Measurements from ENCODE around the gene CTTN. TPM values are rescaled to one million over a fixed set of nuclear protein-coding genes. Genes with fewer than 3 reads are reported as not detected.

The CTTN gene
- total and polyA plus RNA-seq, 9 of the 15 experiments (the other 6 are each of a cell fraction or from before 2014, with no cell fraction given) = 9.9 to 158 (median 99.7) TPM

DNA sequence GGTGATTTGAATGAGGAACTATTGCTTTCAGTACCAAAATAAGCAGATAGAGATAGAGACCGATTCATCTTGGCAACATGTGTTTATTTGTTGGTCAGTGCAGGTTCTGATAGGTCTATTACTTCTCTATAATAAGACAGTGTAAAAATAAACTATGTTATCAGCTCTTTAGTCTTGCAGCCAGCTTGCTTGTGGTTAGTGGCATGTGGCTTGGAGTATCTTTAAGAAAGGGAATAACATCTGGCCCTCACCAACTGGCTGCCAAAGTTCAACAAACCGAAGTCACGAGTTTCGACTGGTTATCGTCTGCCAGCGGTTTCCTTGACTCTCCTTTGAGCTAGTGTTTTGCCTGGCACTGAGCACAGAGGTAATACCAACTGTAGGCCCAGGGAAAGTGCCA lies 71.8 kb downstream of the CTTN start:
- no peaks in the 10 kb centered on the region for H3K9me3 ChIP-seq (replicated peaks; ENCODE audit: control insufficient read depth, insufficient read depth, low read depth, low read length)
- H3K4me2 ChIP-seq (ENCODE audit: insufficient read depth, low read length) = no peak overlapping the region; the same call in 1 of the 2 replicates
- BruUV-seq (replicated peaks) = no TSS peak
- TF ChIP-seq CBFA2T2 (conservative IDR thresholded peaks at IDR 0.05) = peak; percentile 74
- no peak for TF ChIP-seq NFE2L1 (tag; IDR thresholded peaks at IDR 0.05; ENCODE audit: borderline replicate concordance, low read depth)
- TF ChIP-seq STAT5A (IDR thresholded peaks at IDR 0.05; ENCODE audit: borderline replicate concordance, low read length) = peak; percentile 41; the same call in 1 of the 2 replicates
- TF ChIP-seq NFIC (IDR thresholded peaks at IDR 0.05) = peak; percentile 42
- no peak for TF ChIP-seq HNRNPH1 (optimal IDR thresholded peaks at IDR 0.05; ENCODE audit: low read depth, low read length)
- no peak for TF ChIP-seq MAFK (IDR thresholded peaks at IDR 0.05; ENCODE audit: low read length)
- TF ChIP-seq HCFC1 (IDR thresholded peaks at IDR 0.05; ENCODE audit: low read depth, low read length) = no peak
- peak; percentile 74; the same call in 1 of the 2 replicates for TF ChIP-seq ZNF589 (CRISPR knock-in tag; IDR thresholded peaks at IDR 0.05; ENCODE audit: low read depth)
- no peak for TF ChIP-seq SMARCA4 (IDR thresholded peaks at IDR 0.05)
- no peak for TF ChIP-seq CEBPB (tag; IDR thresholded peaks at IDR 0.05)
- peak; percentile 58; the same call in 1 of the 2 replicates for TF ChIP-seq ADNP (tag; IDR thresholded peaks at IDR 0.05)
- peak; percentile 71 for TF ChIP-seq BHLHE40 (IDR thresholded peaks at IDR 0.05; ENCODE audit: low read length)
- TF ChIP-seq, protein P1, sequence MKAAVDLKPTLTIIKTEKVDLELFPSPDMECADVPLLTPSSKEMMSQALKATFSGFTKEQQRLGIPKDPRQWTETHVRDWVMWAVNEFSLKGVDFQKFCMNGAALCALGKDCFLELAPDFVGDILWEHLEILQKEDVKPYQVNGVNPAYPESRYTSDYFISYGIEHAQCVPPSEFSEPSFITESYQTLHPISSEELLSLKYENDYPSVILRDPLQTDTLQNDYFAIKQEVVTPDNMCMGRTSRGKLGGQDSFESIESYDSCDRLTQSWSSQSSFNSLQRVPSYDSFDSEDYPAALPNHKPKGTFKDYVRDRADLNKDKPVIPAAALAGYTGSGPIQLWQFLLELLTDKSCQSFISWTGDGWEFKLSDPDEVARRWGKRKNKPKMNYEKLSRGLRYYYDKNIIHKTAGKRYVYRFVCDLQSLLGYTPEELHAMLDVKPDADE (conservative IDR thresholded peaks at IDR 0.05; ENCODE audit: control insufficient read depth, low read depth, low read length) = no peak
- TF ChIP-seq TRIM24 (IDR thresholded peaks at IDR 0.05) = 0 out of 4 replicates have a peak, but pooled peaks of 1 of the 2 experiments have one; percentile 14
- no peak for TF ChIP-seq GATA2 (CRISPR knock-in tag; IDR thresholded peaks at IDR 0.05)
- no peak for TF ChIP-seq ZC3H11A (IDR thresholded peaks at IDR 0.05; ENCODE audit: low read depth, low read length)
- 0 out of 2 replicates have a peak, but pooled peaks have one; percentile 10 for TF ChIP-seq CREM (IDR thresholded peaks at IDR 0.05; ENCODE audit: low read depth)
- TF ChIP-seq ZNF740 (CRISPR knock-in tag; IDR thresholded peaks at IDR 0.05) = no peak
- no peak for TF ChIP-seq ZNF740 (tag; IDR thresholded peaks at IDR 0.05)
- TF ChIP-seq BRF1 (IDR thresholded peaks at IDR 0.05; ENCODE audit: borderline replicate concordance, extremely low read depth, insufficient read length) = no peak
- 0 out of 2 replicates have a peak, but pooled peaks have one; percentile 19 for TF ChIP-seq VEZF1 (CRISPR knock-in tag; IDR thresholded peaks at IDR 0.05)
- peak; percentile 64; the same call in 1 of the 2 replicates for TF ChIP-seq MTA2 (IDR thresholded peaks at IDR 0.05; ENCODE audit: low read depth)

More for the DNA sequence above, 71.8 kb downstream of the CTTN start:
- ChIA-PET CTCF (ENCODE audit: low intra/inter-chr PET ratio) (interaction anchor here (0.8 to 1.8 kb wide), 4 partner anchors 12 to 951 kb away, joined by 3 to 7 read pairs (median 4); no protein-coding TSS in a partner anchor), POLR2A (interaction anchor here (1.0 kb wide), 1 partner anchor 12 kb away, joined by 3 read pairs; no protein-coding TSS in a partner anchor)
- WGBS (ENCODE audit: insufficient coverage, low coverage, missing lambda C conversion rate) = 13% methylated on average over 6 of the region's 6 CpGs
- Histone ChIP-seq H3K9me1 (ENCODE audit: control insufficient read depth, insufficient read depth, low read length) (no peaks in the 10 kb centered on the region), H3K79me2 (ENCODE audit: control insufficient read depth, insufficient read depth, low read length) (no peaks in the 10 kb centered on the region), H3K27me3 (ENCODE audit: control insufficient read depth in 2 of 2, insufficient read depth in 2 of 2, low read length in 2 of 2) (peaks cover 7 to 36% of the 10 kb centered on the region in 2 experiments; a peak in 3 of 5 replicates), H4K20me1 (replicated peaks; ENCODE audit: control insufficient read depth, insufficient read depth, low read length) (peaks cover 4% of the 10 kb centered on the region; the same call in 1 of the 2 replicates), H3K9ac (ENCODE audit: insufficient read depth in 1 of 2, low read depth in 2 of 2, low read length in 2 of 2) (no peak overlapping the region), H3K4me3 (no peak overlapping the region), H3K27ac (ENCODE audit: extremely low read depth, low read depth, low read length) (no peak overlapping the region), H3K36me3 (ENCODE audit: control insufficient read depth, insufficient read depth, low read length) (no peaks in the 10 kb centered on the region), H2AFZ (ENCODE audit: low read depth, low read length) (peak overlapping the region; percentile 35; the same call in 1 of the 2 replicates), H3K4me1 (replicated peaks in 1 of 2; ENCODE audit: control insufficient read depth in 2 of 2, insufficient read depth in 2 of 2, low read length in 2 of 2) (peaks cover 0 to 3% of the 10 kb centered on the region in 2 experiments; a peak in 2 of 5 replicates)
- FAIRE-seq (peak; percentile 54), ATAC-seq (no peak), DNase-seq (ENCODE audit: extremely low read depth in 1 of 4, low spot score in 3 of 4) (peak in 3 of 4 experiments; percentile 17 to 43 (median 17))
- intact Hi-C loops (cut with micrococcal nuclease) (loop anchor here (10.0 kb wide), 1 partner anchor 555 kb away; no protein-coding TSS in a partner anchor), in situ Hi-C loops (cut with MboI) (no loop called here)

All from K562 (cell line).